Body of pancreas (tissue), 4 donors: Measurements from ENCODE around the gene ISG20.

ENCODE experiments used
- CTCF ChIP-seq, 7 experiments: fragments of 450-650 bp in 4 of 7; fragments of 200-600 bp in 3 of 7; sonication (generic) in 3 of 7; IDR thresholded peaks; one replicate each; pipeline ENCODE4 v1.5.1; 2016 to 2019; ENCODE audit warnings: antibody characterized with exemption in 7 of 7
- POLR2A ChIP-seq, 3 donors: fragments of 450-650 bp; IDR thresholded peaks; one replicate each; pipeline ENCODE4 v1.6.1; 2016; ENCODE audit warnings: antibody characterized with exemption in 3 of 3, mild to moderate bottlenecking in 2 of 3

- no peak for TF ChIP-seq CTCF (IDR thresholded peaks at IDR 0.05)
- no peak for TF ChIP-seq POLR2A (IDR thresholded peaks at IDR 0.05)
Measured at GRCh38 chr15:88612186-88612796, 26.5 kb upstream of the ISG20 start.
